HG03280 (cell line): Measurements from ENCODE around the gene WNT8B.

Experiments used
- ATAC-seq: cut with Tn5 transposase; IDR thresholded peaks from one replicate; pipeline ENCODE4 v1.9.1; 2021; ENCODE audit warnings: mild to moderate bottlenecking, moderate library complexity; ENCODE audit not compliant: unreplicated experiment

Gene WNT8B, protein sequence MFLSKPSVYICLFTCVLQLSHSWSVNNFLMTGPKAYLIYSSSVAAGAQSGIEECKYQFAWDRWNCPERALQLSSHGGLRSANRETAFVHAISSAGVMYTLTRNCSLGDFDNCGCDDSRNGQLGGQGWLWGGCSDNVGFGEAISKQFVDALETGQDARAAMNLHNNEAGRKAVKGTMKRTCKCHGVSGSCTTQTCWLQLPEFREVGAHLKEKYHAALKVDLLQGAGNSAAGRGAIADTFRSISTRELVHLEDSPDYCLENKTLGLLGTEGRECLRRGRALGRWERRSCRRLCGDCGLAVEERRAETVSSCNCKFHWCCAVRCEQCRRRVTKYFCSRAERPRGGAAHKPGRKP

DNA sequence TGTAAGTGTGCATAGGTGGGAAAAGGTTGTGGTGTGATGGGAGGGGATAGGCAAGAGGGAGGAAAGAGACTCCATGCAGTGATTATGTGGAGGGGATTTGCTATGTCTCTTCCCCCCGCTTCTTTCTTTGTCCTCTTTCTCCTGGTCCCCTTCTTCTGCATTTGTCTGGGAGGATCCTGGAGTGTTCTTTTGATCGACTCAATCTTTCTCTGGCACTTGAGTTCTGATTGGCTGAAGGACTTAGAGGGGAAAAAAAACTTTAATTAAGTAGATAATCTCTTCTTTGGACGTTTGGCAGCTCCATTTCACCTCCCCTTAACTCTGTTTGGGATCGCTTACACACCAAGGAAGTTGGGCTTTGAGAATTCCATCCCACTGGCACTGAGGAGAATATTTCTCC lies at the start of gene WNT8B:
WNT8B (plus strand) TSS at position 301 of the 400 bp plus-strand sequence. CDS start 160 bp downstream, outside the sequence.
- no peak for ATAC-seq

DNA sequence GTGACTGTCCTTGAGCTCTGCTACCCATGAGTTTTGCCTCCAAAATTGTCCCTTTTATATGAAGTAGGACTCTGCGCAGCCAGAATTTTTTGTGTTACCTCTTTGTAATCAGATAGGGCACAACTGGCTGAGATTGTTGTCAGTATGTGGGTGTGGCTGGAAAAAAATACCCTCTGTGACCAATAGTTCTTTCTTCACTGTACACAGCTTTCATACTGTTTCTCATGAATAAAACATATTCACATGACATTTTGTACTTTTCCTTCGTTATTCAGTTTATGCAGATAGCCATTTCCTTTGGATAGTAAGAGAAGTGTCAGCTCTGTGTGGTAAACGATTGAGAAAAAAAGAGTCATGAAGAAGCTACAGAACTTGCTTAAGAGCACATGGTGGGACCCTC lies 49.6 kb upstream of the WNT8B start:
- no peak for ATAC-seq

DNA sequence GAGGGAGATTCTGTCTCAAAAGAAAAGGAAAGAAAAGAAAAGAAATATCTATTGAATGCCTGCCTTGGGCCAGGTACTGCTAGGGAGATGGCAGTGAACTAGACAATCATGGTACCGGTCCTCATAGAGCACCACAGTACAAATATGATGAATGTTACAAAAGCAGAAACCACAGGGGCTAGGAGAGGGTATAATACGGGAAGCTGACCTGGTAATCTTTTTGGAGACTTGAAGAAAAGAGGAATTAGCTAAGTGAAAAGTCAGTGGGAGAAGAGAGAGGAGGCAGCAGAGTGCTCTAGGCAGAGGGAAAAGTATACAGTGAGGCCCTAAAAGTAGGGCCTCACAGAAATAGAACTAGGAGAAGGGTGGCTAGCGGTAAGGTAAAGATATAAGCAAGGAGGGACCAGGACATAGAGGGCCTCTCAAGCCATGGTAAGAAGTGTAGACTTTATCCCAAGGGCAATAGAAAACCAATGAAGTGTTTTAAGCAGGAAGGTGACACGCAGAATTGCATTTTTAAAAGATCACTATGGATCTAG lies 42.8 kb upstream of the WNT8B start:
- no peak for ATAC-seq

DNA sequence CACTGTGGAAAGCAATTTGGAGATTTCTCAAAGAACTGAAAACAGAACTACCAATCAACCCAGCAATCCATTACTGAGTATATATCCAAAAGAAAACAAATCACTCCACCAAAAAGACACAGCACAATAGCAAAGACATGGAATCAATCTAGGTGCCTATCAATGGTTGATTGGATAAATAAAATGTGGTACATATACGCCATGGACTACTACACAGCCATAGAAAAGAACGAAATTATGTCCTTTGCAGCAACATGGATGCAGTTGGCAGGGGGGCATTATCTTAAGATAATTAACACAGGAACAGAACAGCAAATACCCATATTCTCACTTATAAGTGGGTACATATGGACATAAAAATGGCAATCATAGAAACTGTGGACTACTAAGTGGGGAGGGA lies 35.4 kb upstream of the WNT8B start:
- ATAC-seq: no peak

DNA sequence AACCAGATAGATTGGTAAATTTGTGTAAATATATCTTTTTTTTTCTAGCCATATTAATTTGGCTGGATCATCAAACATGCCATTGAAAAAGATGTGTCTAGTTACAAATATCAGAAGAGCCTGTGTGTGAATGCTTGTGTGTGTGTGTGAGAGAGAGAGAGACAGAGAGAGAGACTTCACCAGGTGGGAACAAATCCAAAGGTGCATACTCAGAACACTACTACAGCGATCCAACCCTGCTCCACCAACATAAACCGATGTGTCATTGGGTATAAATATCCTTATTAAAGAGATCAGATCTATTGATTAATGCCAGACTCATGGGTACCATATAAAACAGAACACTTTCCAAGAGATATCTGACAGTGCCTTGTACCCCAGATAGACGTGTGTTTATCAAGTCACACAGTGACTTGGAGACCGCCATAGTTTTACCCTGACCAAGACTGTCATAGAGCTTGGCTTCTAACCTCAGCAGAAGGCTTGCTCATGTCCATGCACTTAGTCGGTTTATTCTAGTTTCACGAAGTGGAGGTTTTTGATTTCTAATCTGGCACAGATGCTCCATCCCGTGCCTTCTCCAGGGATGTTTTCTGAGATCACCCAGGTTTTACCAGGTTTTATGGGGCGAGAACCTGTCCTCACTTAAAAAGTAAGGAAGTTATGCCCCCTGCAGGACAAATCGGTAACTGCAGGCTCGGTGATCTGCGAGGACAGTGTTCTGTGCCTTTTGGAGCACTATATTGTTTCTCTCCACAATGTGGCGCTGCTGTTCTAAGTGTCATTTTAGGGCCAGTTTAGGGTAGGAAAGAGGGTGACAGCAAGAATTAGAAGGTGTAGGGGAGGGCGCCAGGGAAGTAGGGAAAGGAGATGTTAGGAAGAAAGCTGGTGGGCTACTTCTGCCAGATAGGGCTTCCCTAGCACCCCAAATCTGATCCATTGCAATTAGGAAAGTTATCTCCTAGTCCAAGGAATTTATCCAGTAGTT lies 29.3 kb upstream of the WNT8B start:
- peak; percentile 85 for ATAC-seq

DNA sequence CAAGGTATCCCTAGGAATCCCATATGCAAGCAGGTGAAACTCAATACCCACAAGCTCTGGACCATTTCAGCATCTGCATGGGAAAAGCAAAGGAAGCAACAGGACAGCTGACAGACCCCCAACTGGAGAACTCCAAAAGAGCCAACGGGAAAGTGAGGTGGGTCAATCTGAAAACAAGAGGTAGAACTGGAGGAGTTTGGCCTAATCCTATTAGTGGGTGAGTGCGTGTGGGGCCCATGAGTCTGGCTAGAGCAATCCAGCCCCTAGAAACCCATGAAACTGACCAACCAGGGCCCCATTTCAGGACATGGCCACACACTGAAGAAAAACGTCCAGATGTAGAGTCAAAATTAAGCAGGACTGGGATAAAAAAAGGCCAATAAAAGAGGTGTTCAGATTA lies 26.6 kb upstream of the WNT8B start:
- no peak for ATAC-seq

DNA sequence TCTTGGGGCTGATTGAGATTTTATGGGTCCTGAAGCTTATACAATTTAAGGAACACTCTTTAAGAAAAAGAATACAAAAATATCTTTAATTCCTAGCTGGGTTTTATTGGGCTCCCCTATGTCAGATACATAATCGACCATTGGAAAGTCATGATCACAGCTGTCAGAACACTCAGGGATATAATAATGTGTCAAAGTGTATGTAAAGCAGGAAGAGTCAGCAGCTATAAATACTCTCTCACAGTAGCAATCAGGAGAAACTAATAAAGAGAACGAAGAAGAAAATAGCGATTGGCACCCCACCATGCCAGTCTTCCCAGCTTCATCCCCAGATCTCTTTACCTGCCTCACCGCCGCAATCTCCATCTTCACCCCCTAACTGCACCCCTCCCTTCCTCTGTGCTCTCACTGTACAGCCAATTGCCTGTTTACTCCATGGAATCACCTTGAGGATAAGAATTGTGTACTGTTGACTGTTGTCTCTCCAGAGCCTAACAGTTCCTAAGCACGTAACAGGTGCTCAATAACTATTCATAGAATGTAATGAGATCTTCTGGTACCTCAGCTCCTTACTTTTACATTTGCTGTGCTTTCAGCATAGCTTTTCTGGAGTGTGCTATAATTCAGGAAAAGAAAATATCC lies 24.0 kb upstream of the WNT8B start:
- ATAC-seq: no peak

DNA sequence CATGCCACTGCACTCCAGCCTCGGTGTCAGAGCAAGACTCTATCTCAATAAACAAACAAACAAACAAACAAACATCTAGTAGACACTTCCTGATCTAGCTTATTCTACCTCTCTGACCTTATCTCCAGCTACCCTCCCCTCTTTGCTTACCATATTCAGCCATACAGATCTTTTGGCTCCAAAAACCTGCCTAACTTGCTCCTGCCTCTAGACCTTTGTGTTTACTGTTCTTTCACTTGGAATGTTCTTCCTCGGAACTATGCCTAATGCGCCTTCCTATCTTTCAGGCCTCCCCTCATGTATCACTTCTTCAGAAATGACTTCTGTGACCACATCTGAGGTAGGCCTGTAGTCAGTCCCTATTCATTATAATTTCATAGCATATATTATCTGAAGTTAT lies 20.3 kb upstream of the WNT8B start:
- no peak for ATAC-seq

DNA sequence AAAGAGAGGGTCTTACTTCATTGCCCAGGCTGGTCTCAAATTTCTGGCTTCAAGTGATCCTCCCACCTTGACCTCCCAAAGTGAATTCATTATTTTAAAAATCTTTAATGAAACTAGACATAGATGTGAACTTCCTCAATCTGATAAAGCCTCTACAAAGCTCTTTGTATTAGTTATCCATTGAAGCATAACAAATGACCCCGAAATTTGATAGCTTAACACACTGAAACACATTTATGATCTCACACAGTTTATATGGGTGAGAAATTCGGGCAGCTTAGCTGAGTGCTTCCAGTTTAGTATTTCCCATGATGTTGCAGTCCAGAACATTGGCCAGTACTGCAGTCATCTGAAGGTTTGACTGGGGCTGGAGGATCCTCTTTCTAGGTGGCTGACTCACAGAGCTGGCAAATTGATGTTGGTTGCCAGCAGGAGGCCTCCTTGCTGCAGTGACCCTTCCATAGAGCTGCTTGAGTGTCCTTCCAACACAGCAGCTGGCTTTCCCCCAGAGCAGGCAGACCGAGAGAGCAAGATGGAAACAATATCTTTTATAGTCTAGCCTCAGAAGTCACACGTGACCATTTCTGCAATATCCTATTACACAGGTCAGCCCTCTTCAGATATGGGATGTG lies 16.6 kb upstream of the WNT8B start:
- no peak for ATAC-seq

DNA sequence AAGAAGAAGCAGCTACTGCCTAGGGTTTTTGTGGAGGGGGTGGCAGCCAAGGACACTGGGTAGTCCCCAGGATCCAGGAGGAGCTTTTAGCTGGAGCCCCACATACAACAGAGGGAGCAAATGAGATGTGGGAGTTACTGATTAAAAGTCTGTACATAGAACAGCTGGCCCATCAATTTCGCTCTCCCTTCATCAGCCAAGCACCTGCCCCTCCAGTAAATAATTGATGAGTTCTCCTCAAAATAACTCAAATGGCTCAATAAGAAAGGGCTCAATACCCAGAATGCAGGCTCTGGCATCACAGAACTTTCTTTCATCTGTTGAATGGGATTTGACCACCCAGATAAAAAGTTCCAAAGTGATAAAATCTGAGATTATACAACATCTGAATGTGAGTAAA lies 15.1 kb upstream of the WNT8B start:
- no peak for ATAC-seq

DNA sequence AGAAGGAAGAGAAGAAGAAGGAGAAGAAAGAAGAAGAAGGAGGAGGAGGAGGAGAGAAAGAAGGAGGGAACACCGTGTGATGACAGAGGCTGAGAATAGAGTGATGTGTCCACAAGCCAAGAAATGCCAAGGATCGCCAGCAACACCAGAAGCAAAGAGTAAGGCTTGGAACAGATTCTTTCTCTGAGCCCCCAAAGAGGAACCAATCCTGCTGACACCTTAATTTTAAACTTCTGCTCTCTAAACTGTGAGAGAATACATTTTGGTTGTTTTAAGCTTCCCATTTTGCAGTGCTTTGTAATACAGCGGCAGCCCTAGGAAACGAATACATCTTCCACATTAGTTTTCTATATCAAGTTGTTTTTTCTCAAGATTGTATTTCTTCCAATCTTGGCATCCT lies 13.9 kb upstream of the WNT8B start:
- no peak for ATAC-seq

DNA sequence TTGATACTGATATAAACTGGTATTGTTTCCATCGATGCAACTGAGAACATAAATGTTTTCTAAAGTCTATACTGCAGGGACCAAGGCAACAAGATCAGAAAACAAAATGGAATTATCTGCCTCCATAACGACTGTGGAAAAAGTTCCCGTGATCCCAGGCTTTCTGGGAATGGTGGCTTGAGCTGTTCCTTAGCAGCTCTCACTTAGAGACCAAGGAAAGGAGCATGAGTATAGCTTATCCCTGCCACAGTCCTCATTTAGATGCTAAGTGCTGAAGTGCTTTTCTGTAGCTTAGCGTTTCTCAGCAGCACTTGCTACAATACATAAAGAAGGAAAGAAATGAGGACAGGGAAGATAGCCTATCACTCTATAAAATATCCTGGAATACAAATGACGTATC lies 5.5 kb downstream of the WNT8B start:
- no peak for ATAC-seq

DNA sequence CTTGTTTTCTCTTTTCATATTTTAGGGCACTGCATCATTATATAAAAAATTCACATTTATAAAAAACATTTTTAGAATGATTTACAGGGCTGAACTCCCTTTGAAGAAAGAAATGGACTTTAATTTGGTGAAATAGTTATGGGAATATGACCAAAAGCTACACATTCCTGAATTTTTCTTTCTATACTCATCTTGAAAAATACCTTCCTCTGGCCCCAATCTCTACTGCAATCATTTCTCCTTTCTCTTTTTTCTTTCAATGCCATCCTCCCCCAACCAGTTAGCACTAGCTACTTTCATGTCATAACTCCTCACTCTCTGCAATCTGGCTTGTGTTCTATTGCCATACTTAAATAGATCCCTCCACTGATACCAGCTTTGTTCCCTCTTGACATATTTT lies 6.2 kb downstream of the WNT8B start:
- ATAC-seq: no peak

DNA sequence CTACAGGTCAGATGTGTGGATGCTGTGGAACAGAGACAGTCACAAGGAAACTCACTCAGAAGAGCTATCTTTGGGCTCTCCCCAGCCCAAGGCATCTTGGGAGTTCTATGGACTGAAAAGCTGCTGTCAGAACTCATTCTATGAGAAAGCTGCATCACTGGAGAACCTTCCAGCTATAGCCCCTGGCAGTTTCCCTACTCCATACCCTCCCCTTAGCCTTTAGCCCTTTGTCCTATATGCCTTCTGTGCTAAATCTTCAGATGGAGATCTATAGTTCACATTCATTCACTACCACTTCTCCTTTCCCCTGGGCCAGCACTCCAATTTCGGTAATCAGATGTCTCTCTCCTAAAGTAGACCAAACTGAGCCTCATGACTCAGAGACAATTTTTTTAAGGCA lies 6.9 kb downstream of the WNT8B start:
- ATAC-seq: no peak

DNA sequence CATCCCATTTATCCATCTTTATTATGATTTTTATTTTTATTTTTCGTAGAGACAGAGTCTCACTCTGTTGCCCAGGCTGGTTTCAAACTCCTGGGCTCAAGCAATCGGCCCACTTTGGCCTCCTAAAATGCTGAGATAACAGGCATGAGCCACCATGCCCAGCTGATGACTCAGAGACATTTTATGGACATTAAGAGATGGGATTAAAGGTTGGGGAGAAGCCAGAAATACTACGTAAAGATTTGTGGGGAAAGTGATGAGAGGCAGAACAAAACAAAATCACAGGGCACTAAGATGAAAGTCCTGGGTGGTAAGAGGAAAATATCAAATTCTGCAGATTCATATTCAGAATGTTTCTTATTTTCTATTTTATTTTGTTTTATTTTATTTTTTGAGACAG lies 7.6 kb downstream of the WNT8B start:
- ATAC-seq: no peak

DNA sequence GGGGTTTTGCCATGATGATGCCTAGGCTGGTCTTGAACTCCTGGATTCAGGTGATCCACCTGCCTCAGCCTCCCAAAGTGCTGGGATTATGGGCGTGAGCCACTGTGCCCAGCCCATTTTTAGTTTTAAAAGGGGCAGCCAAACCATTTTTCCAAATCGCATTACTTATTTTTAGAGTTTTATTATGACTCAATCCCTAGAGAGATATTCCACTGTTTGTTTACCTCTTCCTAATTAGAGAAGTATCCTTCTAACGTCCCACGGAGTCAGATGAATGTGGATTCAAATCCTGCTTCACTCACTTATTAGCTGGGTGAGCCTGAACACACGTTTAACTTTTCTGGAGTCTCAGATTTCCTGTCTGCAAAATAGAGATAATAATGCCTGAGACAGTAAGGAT lies 15.2 kb downstream of the WNT8B start:
- no peak for ATAC-seq

DNA sequence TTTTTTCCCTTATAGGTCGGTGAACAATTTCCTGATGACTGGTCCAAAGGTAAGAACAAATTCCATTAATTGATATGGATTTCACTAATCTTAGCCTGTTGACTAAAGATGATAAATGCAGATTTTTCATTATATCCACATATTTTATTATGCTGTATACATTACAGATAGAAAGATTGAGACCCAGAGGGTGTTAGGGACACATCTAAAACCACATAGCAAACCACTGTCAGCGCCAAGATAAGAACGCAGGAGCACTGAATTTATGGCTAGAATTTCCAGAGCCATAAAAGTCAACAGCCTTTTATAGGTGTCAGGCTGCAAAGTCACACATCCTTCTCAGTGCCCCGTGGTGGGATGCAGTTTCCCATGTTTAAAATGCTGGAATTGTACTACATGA lies 16.2 kb downstream of the WNT8B start:
- ATAC-seq: no peak

DNA sequence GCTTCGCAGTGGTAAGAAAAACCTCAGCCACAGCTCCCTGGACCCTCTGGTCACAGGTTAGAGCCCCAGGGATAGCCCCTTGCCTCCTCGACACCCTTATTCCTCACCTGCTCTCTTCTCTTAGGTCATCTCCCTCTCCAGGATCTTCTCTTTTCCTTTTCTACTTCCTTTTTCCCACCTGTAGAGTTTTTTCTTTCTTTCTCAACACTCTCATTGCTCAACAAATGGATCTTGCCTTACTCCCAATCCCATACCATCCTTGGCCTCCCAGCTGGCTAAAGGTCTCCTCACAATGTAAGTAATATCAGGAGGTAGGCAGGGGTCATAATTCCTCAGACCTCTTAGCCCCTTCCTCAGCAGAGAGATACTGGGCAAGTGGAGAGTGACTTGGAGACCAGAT lies 17.2 kb downstream of the WNT8B start:
- ATAC-seq: no peak

DNA sequence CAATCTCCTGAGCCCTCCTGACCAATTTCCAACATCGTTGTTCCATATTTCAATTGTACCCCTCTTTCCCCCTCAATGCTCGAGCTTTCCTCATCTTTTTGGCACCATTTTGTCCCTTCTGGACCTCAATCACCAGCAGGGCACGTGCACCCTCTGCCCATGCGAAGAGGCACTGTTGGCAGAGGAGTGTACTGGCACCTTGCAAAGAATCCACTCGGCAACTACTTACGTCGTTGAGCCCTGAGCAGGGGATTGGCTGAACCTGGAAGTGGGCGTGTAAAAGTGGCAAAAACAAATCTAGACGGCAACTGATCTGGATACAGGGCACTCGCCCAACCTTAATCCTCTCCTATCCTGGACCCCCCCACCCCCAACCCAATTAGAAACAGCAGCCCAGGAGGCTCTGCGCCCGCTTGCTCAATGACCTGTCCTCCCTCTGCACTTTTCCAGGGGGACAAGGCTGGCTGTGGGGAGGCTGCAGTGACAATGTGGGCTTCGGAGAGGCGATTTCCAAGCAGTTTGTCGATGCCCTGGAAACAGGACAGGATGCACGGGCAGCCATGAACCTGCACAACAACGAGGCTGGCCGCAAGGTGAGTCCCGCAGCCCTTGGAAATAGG lies 18.8 kb downstream of the WNT8B start:
- peak; percentile 95 for ATAC-seq

DNA sequence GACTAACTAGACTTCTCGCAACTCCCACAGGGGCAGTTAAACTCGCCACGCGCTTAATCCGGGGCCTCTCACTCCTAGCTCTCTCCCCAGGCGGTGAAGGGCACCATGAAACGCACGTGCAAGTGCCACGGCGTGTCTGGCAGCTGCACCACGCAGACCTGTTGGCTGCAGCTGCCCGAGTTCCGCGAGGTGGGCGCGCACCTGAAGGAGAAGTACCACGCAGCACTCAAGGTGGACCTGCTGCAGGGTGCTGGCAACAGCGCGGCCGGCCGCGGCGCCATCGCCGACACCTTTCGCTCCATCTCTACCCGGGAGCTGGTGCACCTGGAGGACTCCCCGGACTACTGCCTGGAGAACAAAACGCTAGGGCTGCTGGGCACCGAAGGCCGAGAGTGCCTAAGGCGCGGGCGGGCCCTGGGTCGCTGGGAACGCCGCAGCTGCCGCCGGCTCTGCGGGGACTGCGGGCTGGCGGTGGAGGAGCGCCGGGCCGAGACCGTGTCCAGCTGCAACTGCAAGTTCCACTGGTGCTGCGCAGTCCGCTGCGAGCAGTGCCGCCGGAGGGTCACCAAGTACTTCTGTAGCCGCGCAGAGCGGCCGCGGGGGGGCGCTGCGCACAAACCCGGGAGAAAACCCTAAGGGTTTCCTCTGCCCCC lies 19.5 kb downstream of the WNT8B start:
- peak; percentile 40 for ATAC-seq
